BJ (cell line): ENCODE data around the gene USH1C. TPM values are rescaled to one million over a fixed set of nuclear protein-coding genes. Genes with fewer than 3 reads are reported as not detected.

Experiments
- CTCF ChIA-PET: fragments of 350-600 bp; formaldehyde crosslinking; extraction: SDS; loops from one replicate; lab custom pipeline; 2021; ENCODE audit warnings: antibody characterized with exemption, inconsistent platforms; lab: Yijun Ruan, JAX
- POLR2A ChIA-PET: fragments of 300-600 bp; sonication (Branson Sonifier 250); formaldehyde crosslinking; extraction: SDS; loops from one replicate; lab custom pipeline; 2021; ENCODE audit warnings: antibody characterized with exemption; lab: Charles Lee
- DNase-seq: peaks from one replicate; pipeline ENCODE4 v3.0.0-alpha.2; 2011; ENCODE audit warnings: low read depth
- H3K27me3 ChIP-seq: 2 replicates; pipeline ENCODE4 v1.6.0; 2011; ENCODE audit warnings: low read length; ENCODE audit not compliant: control insufficient read depth, insufficient read depth
- H3K36me3 ChIP-seq: 2 replicates; pipeline ENCODE4 v1.5.1; 2011; ENCODE audit warnings: low read length; ENCODE audit not compliant: control insufficient read depth, insufficient read depth
- H3K4me3 ChIP-seq: 2 replicates; pipeline ENCODE4 v1.5.1; 2011; ENCODE audit warnings: low read depth, mild to moderate bottlenecking, control low read depth, low read length
- polyA plus RNA-seq: library from polyadenylated mRNA; depleted of rRNA; stranded (reverse); fragments of >200 nt; gene quantifications from 2 replicates; pipeline ENCODE4 v1.2.3, GENCODE V29; 2011
- TF ChIP-seq, protein P1 (sequence below): IDR thresholded peaks from 2 replicates; pipeline ENCODE4 v1.5.1; 2011; ENCODE audit warnings: low read depth, mild to moderate bottlenecking, control low read depth, inconsistent platforms, low read length, moderate library complexity; ENCODE audit not compliant: insufficient read depth

The USH1C gene
- polyA plus RNA-seq, 1 experiment = not detected

DNA sequence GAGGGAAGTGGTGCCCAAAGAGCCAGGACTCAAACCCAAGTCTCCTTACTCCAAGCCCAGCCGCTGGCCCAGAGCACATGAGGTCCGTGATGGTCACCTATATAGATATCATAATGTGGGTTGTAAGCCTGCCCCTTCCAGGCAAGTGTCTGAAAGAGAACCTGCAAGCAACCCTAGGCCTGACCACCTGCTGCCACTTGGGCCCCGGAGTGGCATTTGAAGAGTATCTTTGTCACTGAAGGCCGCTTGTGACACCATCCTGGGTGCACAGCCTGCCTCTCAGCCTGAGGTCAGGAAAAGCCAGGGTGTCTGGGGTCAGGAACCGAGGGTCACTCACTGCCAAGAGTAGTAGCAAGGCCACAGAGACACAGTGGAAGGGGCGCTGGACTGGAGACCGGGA is 35.2 kb upstream of the USH1C start:
- POLR2A ChIA-PET = no interaction called here
- CTCF ChIA-PET = no interaction called here
- TF ChIP-seq, protein P1, sequence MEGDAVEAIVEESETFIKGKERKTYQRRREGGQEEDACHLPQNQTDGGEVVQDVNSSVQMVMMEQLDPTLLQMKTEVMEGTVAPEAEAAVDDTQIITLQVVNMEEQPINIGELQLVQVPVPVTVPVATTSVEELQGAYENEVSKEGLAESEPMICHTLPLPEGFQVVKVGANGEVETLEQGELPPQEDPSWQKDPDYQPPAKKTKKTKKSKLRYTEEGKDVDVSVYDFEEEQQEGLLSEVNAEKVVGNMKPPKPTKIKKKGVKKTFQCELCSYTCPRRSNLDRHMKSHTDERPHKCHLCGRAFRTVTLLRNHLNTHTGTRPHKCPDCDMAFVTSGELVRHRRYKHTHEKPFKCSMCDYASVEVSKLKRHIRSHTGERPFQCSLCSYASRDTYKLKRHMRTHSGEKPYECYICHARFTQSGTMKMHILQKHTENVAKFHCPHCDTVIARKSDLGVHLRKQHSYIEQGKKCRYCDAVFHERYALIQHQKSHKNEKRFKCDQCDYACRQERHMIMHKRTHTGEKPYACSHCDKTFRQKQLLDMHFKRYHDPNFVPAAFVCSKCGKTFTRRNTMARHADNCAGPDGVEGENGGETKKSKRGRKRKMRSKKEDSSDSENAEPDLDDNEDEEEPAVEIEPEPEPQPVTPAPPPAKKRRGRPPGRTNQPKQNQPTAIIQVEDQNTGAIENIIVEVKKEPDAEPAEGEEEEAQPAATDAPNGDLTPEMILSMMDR = no peak
- DNase-seq = no peak
- Histone ChIP-seq H3K4me3 (no peak overlapping the region), H3K36me3 (no peaks in the 10 kb centered on the region), H3K27me3 (no peaks in the 10 kb centered on the region; the same call in 1 of the 2 replicates)

DNA sequence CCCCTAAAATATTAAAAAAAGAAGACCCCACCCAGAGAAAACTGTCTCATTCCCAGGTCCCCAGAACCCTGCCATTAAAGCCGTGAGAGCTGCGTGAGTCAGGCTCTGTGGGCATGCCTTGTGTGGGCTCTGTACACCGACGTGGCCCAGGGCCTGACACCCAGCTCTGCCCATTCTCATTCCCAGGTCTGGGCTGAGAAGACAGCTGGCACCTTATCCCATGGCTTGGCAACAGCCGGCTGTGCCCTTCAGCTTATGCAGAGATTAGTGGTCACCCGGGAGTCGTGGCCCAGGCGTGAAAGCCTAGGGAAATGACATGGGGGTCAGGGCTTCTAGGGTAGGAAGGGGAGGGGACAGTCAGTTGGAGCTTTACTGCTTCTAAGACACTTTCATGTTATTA is 34.7 kb upstream of the USH1C start:
- ChIA-PET CTCF (interaction anchor here (1.5 kb wide), 1 partner anchor 20 kb away, joined by 4 read pairs; no protein-coding TSS in a partner anchor), POLR2A (no interaction called here)
- DNase-seq = no peak
- TF ChIP-seq, protein P1 = no peak
- Histone ChIP-seq H3K4me3 (no peak overlapping the region), H3K36me3 (no peaks in the 10 kb centered on the region), H3K27me3 (no peaks in the 10 kb centered on the region; the same call in 1 of the 2 replicates)

DNA sequence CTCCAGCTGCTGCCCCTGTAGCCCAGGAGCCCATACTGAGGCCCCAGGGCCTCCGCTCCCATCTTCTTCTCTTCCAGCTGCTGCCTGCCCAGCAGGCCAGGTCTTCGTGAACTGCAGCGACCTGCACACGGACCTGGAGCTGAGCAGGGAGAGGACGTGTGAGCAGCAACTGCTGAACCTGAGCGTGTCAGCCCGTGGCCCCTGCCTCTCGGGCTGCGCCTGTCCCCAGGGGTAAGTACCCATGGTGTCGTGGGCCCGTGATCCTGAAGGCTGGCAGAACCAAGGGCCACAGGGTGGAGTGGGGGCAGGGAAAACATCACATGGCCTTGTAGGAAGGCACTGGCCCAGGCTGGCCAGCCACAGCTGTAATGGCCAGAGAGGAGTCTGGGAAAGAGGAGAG is 34.1 kb upstream of the USH1C start:
- Histone ChIP-seq H3K4me3 (no peak overlapping the region), H3K27me3 (no peaks in the 10 kb centered on the region; the same call in 1 of the 2 replicates), H3K36me3 (no peaks in the 10 kb centered on the region)
- POLR2A ChIA-PET = no interaction called here
- TF ChIP-seq, protein P1 = no peak
- CTCF ChIA-PET = interaction anchor here (1.5 kb wide), 1 partner anchor 20 kb away, joined by 4 read pairs; no protein-coding TSS in a partner anchor
- DNase-seq = no peak

DNA sequence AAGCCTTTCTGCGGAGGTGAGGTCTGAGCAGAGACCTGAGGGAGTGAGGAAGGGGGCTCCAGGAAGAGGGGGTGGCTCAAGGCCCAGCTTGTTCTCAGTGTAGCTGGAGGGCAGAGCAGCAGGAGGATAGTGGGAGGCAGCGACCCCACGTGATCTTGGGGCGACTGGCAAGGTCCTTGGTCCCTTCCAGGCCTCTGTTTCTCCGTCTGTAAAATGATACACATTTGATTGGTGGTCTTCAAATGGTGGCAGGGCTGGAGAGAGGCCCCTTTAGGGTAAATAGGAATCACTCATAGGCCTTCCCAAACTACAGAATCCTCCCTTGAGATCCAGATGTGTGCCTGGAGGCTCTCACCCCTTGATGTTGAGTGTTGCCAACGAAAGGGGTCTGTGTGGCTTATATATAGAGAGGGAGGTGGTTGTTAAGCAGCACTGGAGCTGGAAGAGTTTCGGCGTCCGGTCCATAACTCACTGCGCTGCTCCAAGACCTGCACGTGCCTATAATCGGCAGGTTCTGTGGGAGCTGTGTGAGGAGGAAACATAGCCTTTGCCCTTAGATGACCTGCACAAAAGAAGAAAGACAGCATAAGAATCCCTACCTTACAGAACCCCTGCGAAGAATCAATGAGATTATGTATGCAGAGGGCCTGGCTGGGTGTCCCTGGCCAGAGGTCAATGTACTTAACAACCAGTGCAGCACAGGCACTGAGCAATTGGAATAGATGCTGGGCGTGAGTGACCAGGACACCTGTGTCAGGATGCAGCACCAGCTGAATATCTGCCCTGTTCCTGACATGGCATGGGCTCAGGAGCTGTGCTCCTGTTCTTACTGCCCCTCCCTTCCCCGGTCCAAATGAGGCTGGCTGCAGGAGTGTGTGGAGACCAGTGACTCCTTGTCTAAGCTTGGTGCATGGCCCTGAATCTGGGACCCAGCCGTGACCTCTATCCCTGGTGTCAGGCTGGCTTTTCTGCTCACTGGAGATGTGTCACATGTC is 31.5 kb upstream of the USH1C start:
- ChIA-PET CTCF (no interaction called here), POLR2A (no interaction called here)
- Histone ChIP-seq H3K4me3 (no peak overlapping the region), H3K36me3 (no peaks in the 10 kb centered on the region), H3K27me3 (no peaks in the 10 kb centered on the region; the same call in 1 of the 2 replicates)
- no peak for DNase-seq
- TF ChIP-seq, protein P1 = no peak
